AML-193 (cell line): Measurements from ENCODE around the gene TRPV2.

ENCODE experiments used
- DNase-seq, 2 experiments: peaks; one replicate each; lab custom pipeline; 2025; lab: John Stamatoyannopoulos, UW

TRPV2 gene

GRCh38 chr17:16477255-16477654 is 61.9 kb downstream of the TRPV2 start:
- DNase-seq = no peak

GRCh38 chr17:16477666-16478065 is 62.3 kb downstream of the TRPV2 start:
- no peak for DNase-seq

- no peak for DNase-seq
Measured at GRCh38 chr17:16478649-16479048, 63.3 kb downstream of the TRPV2 start.

- DNase-seq = no peak
Measured at GRCh38 chr17:16479264-16479663, 63.9 kb downstream of the TRPV2 start.

- no peak for DNase-seq
Measured at GRCh38 chr17:16480995-16481394, 65.6 kb downstream of the TRPV2 start.

GRCh38 chr17:16482253-16482652 is 66.9 kb downstream of the TRPV2 start:
- DNase-seq = no peak

GRCh38 chr17:16483021-16483645 is 67.8 kb downstream of the TRPV2 start:
- DNase-seq = no peak

GRCh38 chr17:16484445-16485175 is 69.2 kb downstream of the TRPV2 start:
- no peak for DNase-seq
